ENCODE measurements around the gene MACROD2.

The MACROD2 gene

DNA sequence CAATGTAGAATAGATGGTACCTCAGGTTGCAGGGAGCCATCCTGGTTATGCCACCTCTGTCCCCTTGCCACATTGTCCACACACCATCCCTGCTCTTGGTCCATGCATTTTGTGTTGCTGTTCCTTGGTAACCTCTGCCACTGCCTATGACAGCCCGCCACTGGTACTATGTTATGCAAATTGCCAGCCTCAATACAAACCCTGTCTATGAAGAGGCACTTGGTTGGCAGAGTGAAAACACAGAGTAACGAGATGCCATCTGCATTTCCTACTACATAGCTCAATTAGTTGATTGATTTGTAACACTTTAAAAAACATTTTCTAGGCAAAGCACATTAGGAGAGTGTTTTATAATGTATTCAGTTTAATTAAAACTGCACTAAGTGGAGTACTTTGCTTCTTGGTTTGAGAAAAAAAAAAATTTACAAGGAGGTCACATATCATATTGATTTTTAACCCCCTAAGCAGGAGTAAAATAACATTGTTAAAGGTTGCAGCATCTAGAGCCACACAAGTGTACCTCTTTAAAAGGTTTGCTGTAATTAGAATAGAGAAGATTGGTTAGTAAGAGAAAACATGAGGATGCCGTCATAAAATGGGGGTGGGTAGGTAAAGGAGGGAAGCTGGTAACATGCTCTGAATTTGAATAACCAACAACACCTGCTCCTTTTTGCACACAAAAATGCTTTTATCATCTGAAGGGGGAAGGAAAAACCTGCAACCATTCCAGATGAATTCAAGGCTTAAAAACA is 1760.9 kb downstream of the MACROD2 start:
- Histone ChIP-seq H3K36me3 (no peaks in the 10 kb centered on the region), H3K4me2 (no peak overlapping the region)
- no peak for TF ChIP-seq Cebpa-rat (IDR thresholded peaks at IDR 0.05)

DNA sequence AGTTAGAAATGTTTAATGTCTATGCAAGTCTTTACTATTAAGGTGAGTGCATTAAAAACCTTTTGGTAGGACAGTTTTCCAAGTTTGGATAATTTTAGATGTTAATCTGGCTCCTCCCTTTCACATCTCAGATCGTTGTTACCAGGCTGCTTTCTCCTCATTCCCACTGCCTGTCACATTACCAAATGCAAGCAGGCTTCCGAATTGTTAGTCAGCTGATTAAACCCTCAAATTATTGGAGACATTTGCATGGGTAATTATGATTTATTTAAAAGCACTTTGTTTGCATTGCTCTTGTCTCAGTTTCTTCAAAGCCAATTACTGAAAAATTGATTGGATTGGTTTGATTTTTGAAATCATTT is 1761.4 kb downstream of the MACROD2 start:
- no peak for TF ChIP-seq Cebpa-rat (IDR thresholded peaks at IDR 0.05)
- no peak overlapping the region for H3K27ac ChIP-seq
- H3K36me3 ChIP-seq: no peaks in the 10 kb centered on the region
- H4K20me1 ChIP-seq: no peaks in the 10 kb centered on the region
- H3K4me1 ChIP-seq: peaks cover 12% of the 10 kb centered on the region
- no peak overlapping the region for H3K4me2 ChIP-seq
- H3K9me3 ChIP-seq: 0 out of 2 replicates have a peak, but pooled peaks cover 9% of the 10 kb centered on the region
- H3K9ac ChIP-seq: no peak overlapping the region
- H3K4me3 ChIP-seq: no peak overlapping the region
- no peaks in the 10 kb centered on the region for H3K27me3 ChIP-seq

More for the DNA sequence above, 1760.9 kb downstream of the MACROD2 start:
- Histone ChIP-seq H3K9me3 (0 out of 2 replicates have a peak, but pooled peaks cover 9% of the 10 kb centered on the region), H3K4me1 (peaks cover 12% of the 10 kb centered on the region), H3K27ac (no peak overlapping the region), H3K4me3 (no peak overlapping the region), H3K9ac (no peak overlapping the region), H3K27me3 (no peaks in the 10 kb centered on the region), H4K20me1 (no peaks in the 10 kb centered on the region)

DNA sequence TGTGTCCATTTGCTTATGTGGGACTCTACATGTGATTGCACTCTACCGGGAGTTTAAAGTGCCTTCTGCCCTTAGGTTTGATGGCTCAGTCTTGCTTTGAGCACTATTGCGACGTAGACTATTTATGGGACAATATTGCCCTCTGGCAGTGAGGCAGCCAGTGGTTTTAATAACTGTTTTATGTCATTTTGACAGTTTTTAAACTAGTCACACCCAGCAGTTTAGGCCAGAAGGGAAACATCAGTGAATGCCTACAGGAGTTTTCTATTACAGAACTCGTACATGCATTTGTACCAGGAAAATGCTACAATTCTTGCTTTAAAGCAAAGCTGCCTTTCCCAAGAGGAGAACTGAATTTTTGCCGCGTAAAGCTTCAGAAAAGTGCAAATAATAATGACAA is 1764.3 kb downstream of the MACROD2 start:
- Histone ChIP-seq H3K36me3 (no peaks in the 10 kb centered on the region), H3K27me3 (no peaks in the 10 kb centered on the region), H3K9me3 (0 out of 2 replicates have a peak, but pooled peaks cover 9% of the 10 kb centered on the region), H3K4me3 (no peak overlapping the region), H4K20me1 (no peaks in the 10 kb centered on the region), H3K4me1 (peaks cover 12% of the 10 kb centered on the region), H3K4me2 (peak overlapping the region; percentile 68), H3K27ac (no peak overlapping the region), H3K9ac (no peak overlapping the region)
- TF ChIP-seq Cebpa-rat (IDR thresholded peaks at IDR 0.05): no peak

DNA sequence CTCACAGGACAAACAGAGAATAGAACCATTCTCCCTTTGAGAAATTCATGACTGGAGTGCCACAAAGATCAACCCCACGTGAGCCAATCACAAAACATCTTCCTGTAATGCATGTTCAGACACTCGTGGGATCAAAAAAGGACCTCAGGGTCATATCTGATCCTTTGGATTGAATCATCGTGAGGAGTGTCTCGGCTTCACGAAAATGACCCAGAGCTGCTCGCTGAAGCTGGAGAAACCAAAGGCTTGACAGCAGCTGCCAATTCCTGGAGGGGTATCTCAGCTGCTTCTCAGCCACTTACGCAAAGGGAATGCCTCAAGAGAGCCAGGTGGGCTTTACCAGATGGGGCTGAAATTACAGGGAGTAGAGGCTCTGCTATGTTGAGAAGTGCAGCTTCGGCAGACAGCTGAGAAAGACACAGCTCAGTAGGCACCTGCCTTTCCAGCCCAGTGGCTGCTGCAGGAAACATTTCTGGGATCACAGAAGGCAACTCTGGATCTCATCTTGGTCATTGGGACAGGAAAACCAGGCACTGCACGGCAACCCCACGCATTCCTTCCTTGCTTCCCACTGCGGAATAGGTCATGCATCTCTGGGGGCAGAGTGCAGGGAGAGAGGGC is 1764.8 kb downstream of the MACROD2 start:
- no peaks in the 10 kb centered on the region for H3K27me3 ChIP-seq
- peak overlapping the region; percentile 68 for H3K4me2 ChIP-seq
- H3K36me3 ChIP-seq: no peaks in the 10 kb centered on the region
- H3K27ac ChIP-seq: no peak overlapping the region
- H3K9me3 ChIP-seq: 0 out of 2 replicates have a peak, but pooled peaks cover 9% of the 10 kb centered on the region
- no peak overlapping the region for H3K4me3 ChIP-seq
- H4K20me1 ChIP-seq: no peaks in the 10 kb centered on the region
- H3K9ac ChIP-seq: no peak overlapping the region
- H3K4me1 ChIP-seq: peaks cover 12% of the 10 kb centered on the region
- TF ChIP-seq Cebpa-rat (IDR thresholded peaks at IDR 0.05): no peak

DNA sequence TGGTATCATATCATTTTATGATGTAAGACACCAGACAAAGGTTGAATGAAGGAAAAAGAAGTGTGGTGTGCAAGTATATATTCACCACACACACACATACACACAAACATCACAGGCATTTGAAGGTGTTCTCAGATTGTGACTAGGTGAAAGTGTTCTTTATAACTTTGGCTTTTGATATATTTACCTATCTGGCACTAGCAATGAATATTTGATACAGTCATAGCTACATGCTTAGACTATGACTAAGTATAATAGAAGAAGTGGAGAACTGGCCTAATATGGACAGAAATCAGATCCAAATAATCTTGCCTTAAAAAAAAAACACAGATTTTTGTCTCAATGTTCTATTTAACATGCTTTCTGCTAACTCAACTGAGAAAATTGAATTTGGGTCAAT is 1768.0 kb downstream of the MACROD2 start:
- Histone ChIP-seq H3K4me1 (peaks cover 17% of the 10 kb centered on the region), H3K27me3 (no peaks in the 10 kb centered on the region), H4K20me1 (no peaks in the 10 kb centered on the region), H3K4me3 (no peak overlapping the region), H3K27ac (no peak overlapping the region), H3K4me2 (no peak overlapping the region), H3K9me3 (0 out of 2 replicates have a peak, but pooled peaks cover 5% of the 10 kb centered on the region), H3K9ac (no peak overlapping the region), H3K36me3 (no peaks in the 10 kb centered on the region)
- no peak for TF ChIP-seq Cebpa-rat (IDR thresholded peaks at IDR 0.05)

DNA sequence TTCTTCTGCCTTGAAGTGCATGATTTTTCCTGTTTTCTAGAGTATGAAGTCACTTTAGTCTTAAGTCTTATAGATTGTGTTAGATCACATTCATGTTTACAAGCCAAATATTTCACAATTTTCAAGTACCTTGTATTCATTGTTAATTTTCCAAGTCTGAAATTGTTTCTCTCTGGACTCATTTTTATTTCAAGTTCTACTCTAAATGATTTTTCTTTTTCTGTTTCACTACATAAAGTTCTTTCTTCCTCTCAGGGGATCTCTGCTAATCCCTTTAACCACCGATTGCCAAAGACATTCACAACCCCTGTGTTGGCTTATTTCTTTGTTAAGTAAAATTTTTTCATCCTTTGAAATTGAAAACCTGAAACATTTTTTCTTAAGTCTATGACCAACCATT is 1772.3 kb downstream of the MACROD2 start:
- Histone ChIP-seq H3K9me3 (no peaks in the 10 kb centered on the region), H4K20me1 (no peaks in the 10 kb centered on the region), H3K9ac (no peak overlapping the region), H3K27me3 (no peaks in the 10 kb centered on the region), H3K27ac (no peak overlapping the region), H3K4me3 (no peak overlapping the region), H3K4me2 (no peak overlapping the region), H3K36me3 (no peaks in the 10 kb centered on the region), H3K4me1 (peaks cover 10% of the 10 kb centered on the region)
- no peak for TF ChIP-seq Cebpa-rat (IDR thresholded peaks at IDR 0.05)

DNA sequence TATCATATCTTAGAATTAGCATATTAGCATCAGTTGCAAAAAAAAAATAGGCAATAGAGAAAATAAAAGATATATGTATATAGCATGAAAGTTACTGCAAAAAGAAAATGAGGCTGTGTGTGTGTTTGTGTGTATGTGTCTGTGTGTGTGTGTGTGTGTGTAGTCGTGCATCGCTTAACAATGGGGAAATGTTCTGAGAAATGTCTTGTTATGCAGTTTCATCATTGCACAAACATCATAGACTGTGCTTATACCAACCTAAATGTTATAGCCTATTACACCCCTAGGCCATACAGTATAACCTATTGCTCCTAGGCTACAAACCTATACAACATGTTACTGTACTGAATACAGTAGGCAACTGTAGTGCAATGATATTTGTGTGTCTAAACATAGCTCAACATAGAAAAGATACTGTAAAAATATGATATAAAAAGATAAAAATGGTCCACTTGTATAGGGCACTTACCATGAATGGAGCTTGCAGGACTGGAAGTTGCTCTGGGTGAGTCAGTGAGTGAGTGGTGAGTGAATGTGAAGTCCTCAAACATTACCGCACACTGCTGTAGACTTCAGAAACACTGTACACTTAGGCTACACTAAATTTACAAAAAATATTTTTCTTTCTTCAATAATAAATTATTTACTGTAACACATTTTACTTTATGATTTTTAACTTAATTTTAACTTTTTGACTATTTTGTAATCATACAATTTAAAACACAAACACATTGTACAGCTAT is 1772.9 kb downstream of the MACROD2 start:
- H3K9ac ChIP-seq: no peak overlapping the region

DNA sequence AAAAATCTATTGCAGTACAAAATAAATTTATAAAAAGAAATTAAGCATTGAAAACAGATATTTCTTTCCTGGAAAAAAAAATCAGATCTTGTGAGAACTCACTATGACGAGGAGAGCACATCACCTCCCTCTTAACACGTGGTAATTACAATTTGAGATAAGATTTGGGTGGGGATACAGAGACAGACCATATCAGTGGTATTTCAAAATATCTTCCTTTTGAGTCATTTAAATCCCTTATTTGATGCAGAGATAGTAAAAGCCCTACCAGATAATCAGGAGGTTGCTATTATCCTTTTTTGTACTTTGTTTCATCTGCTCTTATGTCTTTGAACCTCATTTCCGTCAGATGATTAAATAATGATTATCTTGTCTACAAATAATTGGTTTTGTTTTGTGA is 1777.5 kb downstream of the MACROD2 start:
- Histone ChIP-seq H3K9ac (no peak overlapping the region), H3K9me3 (peaks cover 4% of the 10 kb centered on the region; the same call in 1 of the 2 replicates), H3K4me1 (peaks cover 13% of the 10 kb centered on the region), H3K4me2 (no peak overlapping the region), H4K20me1 (no peaks in the 10 kb centered on the region), H3K4me3 (no peak overlapping the region), H3K36me3 (no peaks in the 10 kb centered on the region), H3K27me3 (no peaks in the 10 kb centered on the region), H3K27ac (no peak overlapping the region)
- no peak for TF ChIP-seq Cebpa-rat (IDR thresholded peaks at IDR 0.05)

More for the DNA sequence above, 1772.9 kb downstream of the MACROD2 start:
- no peak overlapping the region for H3K4me2 ChIP-seq
- H3K9me3 ChIP-seq: no peaks in the 10 kb centered on the region
- H3K27ac ChIP-seq: no peak overlapping the region
- no peaks in the 10 kb centered on the region for H3K36me3 ChIP-seq
- no peak overlapping the region for H3K4me3 ChIP-seq
- peaks cover 10% of the 10 kb centered on the region for H3K4me1 ChIP-seq
- H4K20me1 ChIP-seq: no peaks in the 10 kb centered on the region
- no peak for TF ChIP-seq Cebpa-rat (IDR thresholded peaks at IDR 0.05)
- H3K27me3 ChIP-seq: no peaks in the 10 kb centered on the region

DNA sequence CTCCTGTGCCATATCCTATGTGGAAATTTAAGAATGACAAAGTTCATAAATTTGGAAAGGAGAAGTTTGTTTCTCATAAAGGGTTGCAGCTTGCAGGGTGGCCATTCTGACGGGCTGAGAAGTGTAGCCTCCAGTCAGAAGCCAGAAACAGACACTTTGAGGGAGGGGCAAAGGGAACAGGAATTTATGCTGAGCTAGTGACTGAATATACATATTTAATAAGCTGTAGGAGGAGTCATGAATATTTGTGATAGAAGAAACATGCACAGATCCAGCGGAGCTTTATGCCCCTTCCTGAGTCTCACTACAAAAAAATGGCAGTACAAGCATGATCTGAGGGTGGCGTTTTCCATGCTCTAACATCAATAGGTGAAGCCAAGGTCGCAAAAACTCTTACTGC is 1779.6 kb downstream of the MACROD2 start:
- H3K27me3 ChIP-seq: no peaks in the 10 kb centered on the region
- H3K4me1 ChIP-seq: peaks cover 8% of the 10 kb centered on the region; the same call in 1 of the 2 replicates
- no peak overlapping the region for H3K27ac ChIP-seq
- no peak overlapping the region for H3K4me2 ChIP-seq
- TF ChIP-seq Cebpa-rat (IDR thresholded peaks at IDR 0.05): no peak
- no peaks in the 10 kb centered on the region for H4K20me1 ChIP-seq
- peaks cover 4% of the 10 kb centered on the region; the same call in 1 of the 2 replicates for H3K9me3 ChIP-seq
- H3K4me3 ChIP-seq: no peak overlapping the region
- no peaks in the 10 kb centered on the region for H3K36me3 ChIP-seq
- H3K9ac ChIP-seq: no peak overlapping the region

All from BLaER1 (cell line).